Spleen (tissue), 7 donors: ENCODE measurements around the gene OLFM1.

Source experiments
- POLR2A ChIP-seq, 3 donors: fragments of 450-650 bp; IDR thresholded peaks; one replicate each; pipeline ENCODE4 v1.5.1; 2017; ENCODE audit warnings: antibody characterized with exemption in 3 of 3, mild to moderate bottlenecking in 1 of 3
- TF ChIP-seq, protein P1 (sequence below), 11 experiments: fragments of 200-600 bp in 7 of 11; fragments of 450-650 bp in 4 of 11; sonication (generic) in 4 of 11; IDR thresholded peaks in 8 of 11; conservative IDR thresholded peaks in 3 of 11; 1 replicate in 7 of 11; 2 replicates in 4 of 11; pipeline versions ENCODE4 v1.4.0 to v1.8.0; 2016 to 2021; ENCODE audit warnings: antibody characterized with exemption in 11 of 11, inconsistent platforms in 4 of 11, mild to moderate bottlenecking in 1 of 11
- donor health status: DM: no; HTN: no; CAD: no; lungs with moderate emphysema.
- donor health status: DM: no; HTN: no; CAD: no.
- donor health status: DM: no; HTN: no; CAD: no.

GRCh38 chr9:135084881-135085760 lies 2.3 kb upstream of the OLFM1 start:
- TF ChIP-seq, protein P1, sequence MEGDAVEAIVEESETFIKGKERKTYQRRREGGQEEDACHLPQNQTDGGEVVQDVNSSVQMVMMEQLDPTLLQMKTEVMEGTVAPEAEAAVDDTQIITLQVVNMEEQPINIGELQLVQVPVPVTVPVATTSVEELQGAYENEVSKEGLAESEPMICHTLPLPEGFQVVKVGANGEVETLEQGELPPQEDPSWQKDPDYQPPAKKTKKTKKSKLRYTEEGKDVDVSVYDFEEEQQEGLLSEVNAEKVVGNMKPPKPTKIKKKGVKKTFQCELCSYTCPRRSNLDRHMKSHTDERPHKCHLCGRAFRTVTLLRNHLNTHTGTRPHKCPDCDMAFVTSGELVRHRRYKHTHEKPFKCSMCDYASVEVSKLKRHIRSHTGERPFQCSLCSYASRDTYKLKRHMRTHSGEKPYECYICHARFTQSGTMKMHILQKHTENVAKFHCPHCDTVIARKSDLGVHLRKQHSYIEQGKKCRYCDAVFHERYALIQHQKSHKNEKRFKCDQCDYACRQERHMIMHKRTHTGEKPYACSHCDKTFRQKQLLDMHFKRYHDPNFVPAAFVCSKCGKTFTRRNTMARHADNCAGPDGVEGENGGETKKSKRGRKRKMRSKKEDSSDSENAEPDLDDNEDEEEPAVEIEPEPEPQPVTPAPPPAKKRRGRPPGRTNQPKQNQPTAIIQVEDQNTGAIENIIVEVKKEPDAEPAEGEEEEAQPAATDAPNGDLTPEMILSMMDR (IDR thresholded peaks at IDR 0.05 in 8 of 11, conservative IDR thresholded peaks at IDR 0.05 in 3 of 11): no peak
- TF ChIP-seq POLR2A (IDR thresholded peaks at IDR 0.05): no peak
